HepG2 (cell line): ENCODE results near the gene ARHGEF4. TPM values are rescaled to one million over a fixed set of nuclear protein-coding genes. Genes with fewer than 3 reads are reported as not detected.

Source experiments
- ATAC-seq: fragments of 200-7000 bp; cut with Tn5 transposase; 3 replicates; pipeline ENCODE4 v1.9.1; 2020; ENCODE audit warnings: mild to moderate bottlenecking, moderate library complexity
- BruUV-seq: library from RNA; stranded (reverse); fragments of 400-500 nt; replicated peaks from 2 replicates; lab custom pipeline; 2021; lab: Mats Ljungman, UMichigan
- CTCF ChIA-PET: fragments of 300-600 bp; formaldehyde crosslinking; extraction: SDS; loops from one replicate; lab custom pipeline; 2021; ENCODE audit warnings: low total read pairs, inconsistent platforms, low intra/inter-chr PET ratio; lab: Yijun Ruan, JAX
- POLR2A ChIA-PET: fragments of 350-600 bp; sonication (Branson Sonifier 250); formaldehyde crosslinking; loops from one replicate; lab custom pipeline; 2020; ENCODE audit warnings: antibody characterized with exemption, inconsistent platforms; lab: Yijun Ruan, JAX
- DNase-seq: peaks from one replicate; pipeline ENCODE4 v3.0.0-alpha.2; 2015; ENCODE audit warnings: low spot score
- FAIRE-seq: peaks from 3 replicates; lab custom pipeline; 2011; peaks lifted over from hg19 to GRCh38; lab: Jason Lieb, UNC
- H2AFZ ChIP-seq: one replicate; pipeline ENCODE4 v1.6.1; 2011; ENCODE audit warnings: low read length, inconsistent platforms
- H3K27ac ChIP-seq: fragments of 300-600 bp; 3 replicates; pipeline ENCODE4 v1.8.0; 2011; ENCODE audit warnings: mixed run types, mild to moderate bottlenecking, mixed read lengths, low read length, inconsistent platforms; ENCODE audit not compliant: insufficient read depth; ENCODE audit errors: extremely low read length
- H3K27me3 ChIP-seq, 2 experiments: fragments of 200-600 bp in 1 of 2; 2 replicates in 1 of 2; 3 replicates in 1 of 2; pipeline versions ENCODE4 v1.6.0 to v1.8.0; 2011; ENCODE audit warnings: low read length in 2 of 2, mild to moderate bottlenecking in 2 of 2, moderate library complexity in 2 of 2, inconsistent platforms in 1 of 2; ENCODE audit not compliant: insufficient read depth in 2 of 2, control insufficient read depth in 1 of 2
- H3K36me3 ChIP-seq, 2 experiments: fragments of 200-600 bp in 1 of 2; replicated peaks in 1 of 2; 2 replicates in 1 of 2; 3 replicates in 1 of 2; pipeline versions ENCODE4 v1.5.1 to v1.8.0; 2011; ENCODE audit warnings: low read length in 2 of 2, inconsistent platforms in 1 of 2; ENCODE audit not compliant: insufficient read depth in 2 of 2, control insufficient read depth in 1 of 2
- H3K4me1 ChIP-seq: 2 replicates; pipeline ENCODE4 v1.5.1; 2012; ENCODE audit warnings: low read length, inconsistent platforms; ENCODE audit not compliant: insufficient read depth
- H3K4me2 ChIP-seq: 2 replicates; pipeline ENCODE4 v1.6.0; 2011; ENCODE audit warnings: low read depth, low read length, inconsistent platforms
- H3K4me3 ChIP-seq, 3 experiments: fragments of 200-600 bp in 1 of 3; sonication (generic), shearing (Covaris generic) in 1 of 3; replicated peaks in 1 of 3; 2 replicates each; pipeline ENCODE4 v1.5.1; 2011 to 2016; ENCODE audit warnings: low read length in 3 of 3, inconsistent platforms in 2 of 3, low read depth in 2 of 3, mild to moderate bottlenecking in 2 of 3, control low read depth in 1 of 3, mixed read lengths in 1 of 3; ENCODE audit not compliant: insufficient read depth in 1 of 3
- H3K79me2 ChIP-seq: one replicate; pipeline ENCODE4 v1.6.1; 2011; ENCODE audit warnings: low read length, inconsistent platforms; ENCODE audit not compliant: insufficient read depth
- H3K9ac ChIP-seq: 2 replicates; pipeline ENCODE4 v1.6.0; 2011; ENCODE audit warnings: mild to moderate bottlenecking, low read depth, low read length, inconsistent platforms; ENCODE audit not compliant: insufficient read depth
- H3K9me3 ChIP-seq: 2 replicates; pipeline ENCODE4 v1.5.1; 2012; ENCODE audit warnings: mild to moderate bottlenecking, low read length
- H4K20me1 ChIP-seq: 2 replicates; pipeline ENCODE4 v1.6.0; 2011; ENCODE audit warnings: inconsistent platforms, mild to moderate bottlenecking, low read length, moderate library complexity; ENCODE audit not compliant: insufficient read depth
- ATF4 ChIP-seq, 2 experiments: fragments of 450-650 bp in 1 of 2; sonication (generic) in 1 of 2; formaldehyde crosslinking; IDR thresholded peaks; 2 replicates each; pipeline versions ENCODE4 v1.5.0 to v1.8.0; 2020 to 2022; ENCODE audit warnings: mild to moderate bottlenecking in 1 of 2, missing genetic modification reagents in 1 of 2
- CTCF ChIP-seq: sonication (generic); formaldehyde crosslinking; IDR thresholded peaks from 2 replicates; pipeline ENCODE4 v1.5.0; 2020; ENCODE audit warnings: mild to moderate bottlenecking, missing genetic modification reagents, moderate library complexity
- LBX2 ChIP-seq: sonication (generic); formaldehyde crosslinking; IDR thresholded peaks from 2 replicates; pipeline ENCODE4 v1.5.0; 2020; ENCODE audit warnings: missing genetic modification reagents, mild to moderate bottlenecking, borderline replicate concordance
- NKX3-1 ChIP-seq: sonication (generic); formaldehyde crosslinking; IDR thresholded peaks from 2 replicates; pipeline ENCODE4 v1.5.0; 2020; ENCODE audit warnings: missing genetic modification reagents
- RARA ChIP-seq: IDR thresholded peaks from 2 replicates; pipeline ENCODE4 v1.6.1; 2016; ENCODE audit warnings: missing genetic modification reagents, missing compliant biosample characterization
- SMAD3 ChIP-seq: sonication (generic); formaldehyde crosslinking; IDR thresholded peaks from 2 replicates; pipeline ENCODE4 v1.4.0; 2020; ENCODE audit warnings: missing genetic modification reagents
- YEATS2 ChIP-seq: sonication (generic); formaldehyde crosslinking; IDR thresholded peaks from 2 replicates; pipeline ENCODE4 v1.4.0; 2020; ENCODE audit warnings: missing genetic modification reagents, borderline replicate concordance
- ZNF333 ChIP-seq: sonication (generic); formaldehyde crosslinking; IDR thresholded peaks from 2 replicates; pipeline ENCODE4 v1.4.0; 2020; ENCODE audit warnings: mild to moderate bottlenecking, missing genetic modification reagents, borderline replicate concordance
- WGBS: methylation state at CpG from one replicate; pipeline ENCODE4 v1.1.6; 2017; ENCODE audit warnings: low lambda C conversion rate; 5-methylcytosine and 5-hydroxymethylcytosine counted together
- in situ Hi-C: cut with HindIII; loops from 2 replicates; pipeline ENCODE4 v1.10.0; 2017; ENCODE audit warnings: low pct_unique_long_range_greater_than_20kb; ENCODE audit not compliant: extremely low pct_ligation_motif_present
- intact Hi-C: fragments of 100-400 bp; cut with micrococcal nuclease; formaldehyde crosslinking; loops from one replicate; pipeline ENCODE4 v1.10.0; 2022; ENCODE audit not compliant: unreplicated experiment
- polyA plus RNA-seq, 8 experiments: library from polyadenylated mRNA; depleted of rRNA in 3 of 8; stranded (reverse) in 7 of 8; unstranded in 1 of 8; fragments of >200 nt; fragmentation: Illumina TruSeq in 4 of 8; extraction: Trizol in 4 of 8; gene quantifications; 2 replicates each; pipeline versions ENCODE4 v1.2.1 to v1.2.3, GENCODE V29; 2011 to 2016; ENCODE audit warnings: low read depth in 4 of 8, missing spikeins in 1 of 8, mixed read lengths in 1 of 8; ENCODE audit not compliant: insufficient read depth in 1 of 8
- total RNA-seq, 5 experiments: library from RNA; depleted of rRNA; stranded (reverse); fragments of >200 nt; fragmentation: Illumina TruSeq; extraction: Trizol; gene quantifications; 2 replicates each; pipeline ENCODE4 v1.2.3, GENCODE V29; 2016; ENCODE audit warnings: low read depth in 1 of 5
- TF ChIP-seq, protein P1 (sequence below): IDR thresholded peaks from 2 replicates; pipeline ENCODE4 v1.6.1; 2012; ENCODE audit warnings: low read depth, low read length, improper control_type of control experiment
- TF ChIP-seq, protein P2 (sequence below): sonication (generic); formaldehyde crosslinking; IDR thresholded peaks from 2 replicates; pipeline ENCODE4 v1.4.0; 2020; ENCODE audit warnings: missing genetic modification reagents, borderline replicate concordance
- TF ChIP-seq, protein P3 (sequence below): sonication (generic); formaldehyde crosslinking; IDR thresholded peaks from 2 replicates; pipeline ENCODE4 v1.4.0; 2020; ENCODE audit warnings: missing genetic modification reagents, mild to moderate bottlenecking, borderline replicate concordance

The ARHGEF4 gene
- total and polyA plus RNA-seq, 2 of the 13 experiments (the other 11 are each of a cell fraction or from before 2014, with no cell fraction given), result 0.11 to 0.13 TPM

- ATAC-seq, result no peak
- no peak overlapping the region for H3K27ac ChIP-seq
- H3K4me3 ChIP-seq, result no peak overlapping the region
- H3K4me1 ChIP-seq, result no peaks in the 10 kb centered on the region
- H3K36me3 ChIP-seq, result no peaks in the 10 kb centered on the region
- CTCF ChIA-PET, result no interaction called here
- no peak overlapping the region for H2AFZ ChIP-seq
- no TSS peak for BruUV-seq
- TF ChIP-seq NKX3-1 (CRISPR knock-in tag) (no peak), CTCF (CRISPR knock-in tag) (no peak), LBX2 (CRISPR knock-in tag) (no peak), RARA (CRISPR knock-in tag) (no peak), SMAD3 (no peak), ZNF333 (CRISPR knock-in tag) (no peak), ATF4 (CRISPR knock-in tag; IDR thresholded peaks at IDR 0.05) (no peak), YEATS2 (no peak)
- TF ChIP-seq, protein P1, sequence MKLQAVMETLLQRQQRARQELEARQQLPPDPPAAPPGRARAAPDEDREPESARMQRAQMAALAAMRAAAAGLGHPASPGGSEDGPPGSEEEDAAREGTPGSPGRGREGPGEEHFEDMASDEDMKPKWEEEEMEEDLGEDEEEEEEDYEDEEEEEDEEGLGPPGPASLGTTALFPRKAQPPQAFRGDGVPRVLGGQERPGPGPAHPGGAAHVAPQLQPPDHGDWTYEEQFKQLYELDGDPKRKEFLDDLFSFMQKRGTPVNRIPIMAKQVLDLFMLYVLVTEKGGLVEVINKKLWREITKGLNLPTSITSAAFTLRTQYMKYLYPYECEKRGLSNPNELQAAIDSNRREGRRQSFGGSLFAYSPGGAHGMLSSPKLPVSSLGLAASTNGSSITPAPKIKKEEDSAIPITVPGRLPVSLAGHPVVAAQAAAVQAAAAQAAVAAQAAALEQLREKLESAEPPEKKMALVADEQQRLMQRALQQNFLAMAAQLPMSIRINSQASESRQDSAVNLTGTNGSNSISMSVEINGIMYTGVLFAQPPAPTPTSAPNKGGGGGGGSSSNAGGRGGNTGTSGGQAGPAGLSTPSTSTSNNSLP, result no peak
- TF ChIP-seq, protein P2, sequence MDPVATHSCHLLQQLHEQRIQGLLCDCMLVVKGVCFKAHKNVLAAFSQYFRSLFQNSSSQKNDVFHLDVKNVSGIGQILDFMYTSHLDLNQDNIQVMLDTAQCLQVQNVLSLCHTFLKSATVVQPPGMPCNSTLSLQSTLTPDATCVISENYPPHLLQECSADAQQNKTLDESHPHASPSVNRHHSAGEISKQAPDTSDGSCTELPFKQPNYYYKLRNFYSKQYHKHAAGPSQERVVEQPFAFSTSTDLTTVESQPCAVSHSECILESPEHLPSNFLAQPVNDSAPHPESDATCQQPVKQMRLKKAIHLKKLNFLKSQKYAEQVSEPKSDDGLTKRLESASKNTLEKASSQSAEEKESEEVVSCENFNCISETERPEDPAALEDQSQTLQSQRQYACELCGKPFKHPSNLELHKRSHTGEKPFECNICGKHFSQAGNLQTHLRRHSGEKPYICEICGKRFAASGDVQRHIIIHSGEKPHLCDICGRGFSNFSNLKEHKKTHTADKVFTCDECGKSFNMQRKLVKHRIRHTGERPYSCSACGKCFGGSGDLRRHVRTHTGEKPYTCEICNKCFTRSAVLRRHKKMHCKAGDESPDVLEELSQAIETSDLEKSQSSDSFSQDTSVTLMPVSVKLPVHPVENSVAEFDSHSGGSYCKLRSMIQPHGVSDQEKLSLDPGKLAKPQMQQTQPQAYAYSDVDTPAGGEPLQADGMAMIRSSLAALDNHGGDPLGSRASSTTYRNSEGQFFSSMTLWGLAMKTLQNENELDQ (CRISPR knock-in tag), result no peak
- TF ChIP-seq, protein P3, sequence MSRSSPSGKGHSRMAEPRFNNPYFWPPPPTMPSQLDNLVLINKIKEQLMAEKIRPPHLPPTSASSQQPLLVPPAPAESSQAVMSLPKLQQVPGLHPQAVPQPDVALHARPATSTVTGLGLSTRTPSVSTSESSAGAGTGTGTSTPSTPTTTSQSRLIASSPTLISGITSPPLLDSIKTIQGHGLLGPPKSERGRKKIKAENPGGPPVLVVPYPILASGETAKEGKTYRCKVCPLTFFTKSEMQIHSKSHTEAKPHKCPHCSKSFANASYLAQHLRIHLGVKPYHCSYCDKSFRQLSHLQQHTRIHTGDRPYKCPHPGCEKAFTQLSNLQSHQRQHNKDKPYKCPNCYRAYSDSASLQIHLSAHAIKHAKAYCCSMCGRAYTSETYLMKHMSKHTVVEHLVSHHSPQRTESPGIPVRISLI (CRISPR knock-in tag), result no peak
- no peak for FAIRE-seq
- no peak for DNase-seq
- no peak overlapping the region for H3K4me2 ChIP-seq
- POLR2A ChIA-PET, result no interaction called here
- no peaks in the 10 kb centered on the region for H4K20me1 ChIP-seq
- peaks cover 0 to 15% of the 10 kb centered on the region in 2 experiments; a peak in 2 of 5 replicates for H3K27me3 ChIP-seq
- H3K79me2 ChIP-seq, result no peaks in the 10 kb centered on the region
- in situ Hi-C loops (no loop called here), intact Hi-C loops (no loop called here)
- WGBS, result 32% methylated on average over 15 of the region's 15 CpGs
- peaks cover 5% of the 10 kb centered on the region; the same call in 1 of the 2 replicates for H3K9me3 ChIP-seq
- no peak overlapping the region for H3K9ac ChIP-seq
These were observed 151.1 kb downstream of the ARHGEF4 start for GRCh38 chr2:130987519-130988425.
